ENCODE measurements around the gene NXN.

The NXN gene

DNA sequence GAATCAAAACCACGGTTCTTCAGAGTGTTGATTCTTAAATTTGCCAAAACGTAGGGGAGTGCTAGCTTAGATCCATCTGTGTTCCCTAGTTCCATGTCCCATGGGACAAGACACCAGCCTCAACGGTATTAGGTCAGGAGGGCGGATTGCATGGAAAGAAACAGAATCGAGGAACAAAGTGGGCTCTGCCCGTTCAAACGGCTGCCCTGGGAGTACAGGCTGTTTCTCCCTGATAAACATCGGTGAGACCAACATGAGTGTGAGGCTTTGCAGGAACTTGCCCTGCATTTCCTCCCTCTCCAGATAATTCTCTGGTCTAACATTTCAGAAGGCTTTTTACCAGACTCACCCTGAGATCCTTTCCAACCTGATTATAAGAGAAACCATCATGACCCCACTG, 115.3 kb downstream of the NXN start:
- DNase-seq (ENCODE audit: low spot score), result no peak
- TF ChIP-seq, protein P1, sequence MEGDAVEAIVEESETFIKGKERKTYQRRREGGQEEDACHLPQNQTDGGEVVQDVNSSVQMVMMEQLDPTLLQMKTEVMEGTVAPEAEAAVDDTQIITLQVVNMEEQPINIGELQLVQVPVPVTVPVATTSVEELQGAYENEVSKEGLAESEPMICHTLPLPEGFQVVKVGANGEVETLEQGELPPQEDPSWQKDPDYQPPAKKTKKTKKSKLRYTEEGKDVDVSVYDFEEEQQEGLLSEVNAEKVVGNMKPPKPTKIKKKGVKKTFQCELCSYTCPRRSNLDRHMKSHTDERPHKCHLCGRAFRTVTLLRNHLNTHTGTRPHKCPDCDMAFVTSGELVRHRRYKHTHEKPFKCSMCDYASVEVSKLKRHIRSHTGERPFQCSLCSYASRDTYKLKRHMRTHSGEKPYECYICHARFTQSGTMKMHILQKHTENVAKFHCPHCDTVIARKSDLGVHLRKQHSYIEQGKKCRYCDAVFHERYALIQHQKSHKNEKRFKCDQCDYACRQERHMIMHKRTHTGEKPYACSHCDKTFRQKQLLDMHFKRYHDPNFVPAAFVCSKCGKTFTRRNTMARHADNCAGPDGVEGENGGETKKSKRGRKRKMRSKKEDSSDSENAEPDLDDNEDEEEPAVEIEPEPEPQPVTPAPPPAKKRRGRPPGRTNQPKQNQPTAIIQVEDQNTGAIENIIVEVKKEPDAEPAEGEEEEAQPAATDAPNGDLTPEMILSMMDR (IDR thresholded peaks at IDR 0.05; ENCODE audit: extremely low read depth, insufficient read depth, missing control alignments), result no peak
- in situ Hi-C loops (cut with MboI; ENCODE audit: low pct_unique_long_range_greater_than_20kb, low sequenced_read_pairs, unreplicated experiment), result no loop called here

DNA sequence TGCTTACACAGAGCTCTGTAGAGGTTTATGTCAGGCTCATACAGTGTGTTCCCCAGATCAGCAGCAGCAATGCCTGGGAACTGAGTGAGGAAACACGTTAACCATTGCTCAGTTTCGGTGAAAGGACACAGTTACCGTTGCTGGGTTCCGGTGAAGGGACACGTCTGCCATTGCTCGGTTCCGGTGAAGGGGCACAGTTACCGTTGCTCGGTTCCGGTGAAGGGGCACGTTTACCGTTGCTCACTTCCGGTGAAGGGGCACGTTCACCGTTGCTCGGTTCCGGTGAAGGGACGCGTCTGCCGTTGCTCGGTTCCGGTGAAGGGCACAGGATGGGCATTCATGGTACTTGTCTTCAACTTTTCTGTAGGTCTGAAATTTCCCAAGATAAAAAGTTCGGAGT, 115.7 kb downstream of the NXN start:
- in situ Hi-C loops (cut with MboI; ENCODE audit: low pct_unique_long_range_greater_than_20kb, low sequenced_read_pairs, unreplicated experiment), result no loop called here
- TF ChIP-seq, protein P1 (IDR thresholded peaks at IDR 0.05; ENCODE audit: extremely low read depth, insufficient read depth, missing control alignments), result no peak
- DNase-seq (ENCODE audit: low spot score), result no peak

DNA sequence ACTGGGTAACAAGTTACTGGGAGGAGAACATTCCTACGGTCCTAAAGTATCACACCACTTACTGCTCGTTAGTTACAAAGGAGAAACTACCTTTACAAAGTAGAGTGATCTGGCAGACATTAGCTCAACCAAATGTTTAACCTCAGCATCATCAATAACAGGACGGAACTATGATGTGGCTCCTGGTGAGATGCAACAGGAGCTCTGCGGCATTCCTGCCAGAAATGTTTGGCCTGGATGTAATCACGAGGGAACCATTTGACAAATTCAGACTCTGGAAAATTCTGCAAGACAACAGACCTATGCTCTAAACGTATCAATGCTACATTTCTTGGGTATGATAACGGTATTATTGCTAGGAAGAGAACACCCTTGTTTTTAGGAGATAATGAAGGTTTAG, 117.0 kb downstream of the NXN start:
- TF ChIP-seq, protein P1 (IDR thresholded peaks at IDR 0.05; ENCODE audit: extremely low read depth, insufficient read depth, missing control alignments), result no peak
- no peak for DNase-seq (ENCODE audit: low spot score)
- in situ Hi-C loops (cut with MboI; ENCODE audit: low pct_unique_long_range_greater_than_20kb, low sequenced_read_pairs, unreplicated experiment), result no loop called here

DNA sequence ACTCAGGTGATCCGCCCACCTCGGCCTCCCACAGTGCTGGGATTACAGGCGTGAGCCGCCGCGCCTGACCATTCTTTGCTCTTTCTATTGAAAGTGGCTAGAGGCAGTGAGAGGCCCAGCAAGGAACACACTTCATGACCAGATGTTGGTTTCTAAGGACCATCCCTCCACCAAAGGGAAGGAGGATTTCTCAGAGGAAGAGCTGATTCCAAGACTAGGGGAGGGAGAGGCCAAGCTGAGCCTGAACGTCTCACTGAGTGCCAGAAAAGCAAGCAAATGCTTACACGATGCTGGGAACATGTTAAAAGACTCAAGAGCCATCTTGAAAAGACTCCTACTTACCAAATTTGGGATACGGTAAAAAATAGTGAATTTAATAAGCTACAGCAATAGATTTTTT, 118.2 kb downstream of the NXN start:
- in situ Hi-C loops (cut with MboI; ENCODE audit: low pct_unique_long_range_greater_than_20kb, low sequenced_read_pairs, unreplicated experiment), result no loop called here
- no peak for DNase-seq (ENCODE audit: low spot score)
- TF ChIP-seq, protein P1 (IDR thresholded peaks at IDR 0.05; ENCODE audit: extremely low read depth, insufficient read depth, missing control alignments), result no peak

DNA sequence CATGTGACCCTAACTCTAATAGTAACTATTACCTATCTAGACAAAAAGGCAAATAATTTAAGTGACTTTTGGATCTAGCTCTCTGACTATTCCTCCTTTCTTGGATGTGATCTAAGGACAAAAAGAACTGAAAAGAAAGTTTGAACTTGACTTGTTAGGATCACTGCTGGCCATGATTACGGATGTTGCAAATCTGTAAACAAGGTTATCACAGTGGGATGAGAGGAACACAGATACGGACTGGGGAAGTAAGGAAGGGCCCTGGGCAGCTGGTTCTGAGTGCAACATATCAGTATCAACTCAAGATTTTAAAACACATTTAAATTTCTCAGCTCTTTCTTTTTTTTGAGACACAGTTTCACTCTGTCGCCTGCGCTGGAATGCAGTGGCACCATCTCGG, 118.8 kb downstream of the NXN start:
- no peak for DNase-seq (ENCODE audit: low spot score)
- TF ChIP-seq, protein P1 (IDR thresholded peaks at IDR 0.05; ENCODE audit: extremely low read depth, insufficient read depth, missing control alignments), result no peak
- in situ Hi-C loops (cut with MboI; ENCODE audit: low pct_unique_long_range_greater_than_20kb, low sequenced_read_pairs, unreplicated experiment), result no loop called here

DNA sequence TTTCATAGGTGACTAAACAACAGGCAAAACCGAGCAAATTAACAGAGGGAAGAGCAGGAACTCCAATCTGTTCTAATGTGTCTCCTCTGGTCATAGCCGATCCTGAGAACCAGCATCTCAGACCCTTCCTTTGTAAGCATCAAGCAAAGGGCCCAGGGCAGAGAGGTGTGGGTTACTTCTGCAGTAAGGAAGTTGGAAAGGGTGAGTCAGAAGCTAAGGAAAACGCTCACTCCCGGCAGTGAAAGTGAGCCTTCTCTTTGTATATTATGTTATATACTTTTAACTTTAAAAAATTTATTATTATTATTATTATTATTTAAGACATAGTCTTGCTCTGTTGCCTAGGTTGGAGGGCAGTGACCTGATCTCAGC, 119.8 kb downstream of the NXN start:
- DNase-seq (ENCODE audit: low spot score), result no peak
- in situ Hi-C loops (cut with MboI; ENCODE audit: low pct_unique_long_range_greater_than_20kb, low sequenced_read_pairs, unreplicated experiment), result no loop called here
- TF ChIP-seq, protein P1 (IDR thresholded peaks at IDR 0.05; ENCODE audit: extremely low read depth, insufficient read depth, missing control alignments), result no peak
